Stimulated activated CD4-positive, alpha-beta T cell treated with anti-CD3 and anti-CD28 coated beads, Interleukin-1b, Interleukin-23, amount 100 ng/mL, for 48 hours (primary cell): ENCODE results near the gene LATS2.
"Not testable (repeated sequence)": the region's sequence is repeated elsewhere in the genome, so short reads cannot be mapped to it uniquely, and the experiment has no call there.

Experiments
- DNase-seq: peaks from one replicate; pipeline ENCODE4 v3.0.0-alpha.2; 2020

LATS2 gene

GRCh38 chr13:21075011-21075378 lies 13.6 kb upstream of the LATS2 start:
- peak; percentile 29 for DNase-seq

DNA sequence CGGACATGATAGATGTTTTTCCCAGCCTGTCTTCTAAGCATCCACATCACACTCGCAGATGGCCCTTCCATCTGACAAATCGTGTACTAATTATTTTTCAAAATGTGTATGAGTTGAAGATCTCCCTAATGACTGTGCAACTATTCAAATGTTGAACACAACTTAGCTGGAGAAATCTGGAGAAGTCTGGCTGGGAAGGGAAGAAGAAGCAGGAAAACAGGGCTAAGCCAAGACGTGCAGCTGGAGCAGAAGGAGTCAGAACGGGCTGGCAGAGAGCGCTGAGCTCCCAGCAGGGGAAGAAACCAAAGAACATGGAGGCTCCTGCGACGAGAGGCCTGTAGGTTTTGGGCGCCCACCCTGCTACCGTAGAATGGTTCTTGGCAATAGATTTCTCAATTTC lies 13.2 kb upstream of the LATS2 start:
- no peak for DNase-seq

DNA sequence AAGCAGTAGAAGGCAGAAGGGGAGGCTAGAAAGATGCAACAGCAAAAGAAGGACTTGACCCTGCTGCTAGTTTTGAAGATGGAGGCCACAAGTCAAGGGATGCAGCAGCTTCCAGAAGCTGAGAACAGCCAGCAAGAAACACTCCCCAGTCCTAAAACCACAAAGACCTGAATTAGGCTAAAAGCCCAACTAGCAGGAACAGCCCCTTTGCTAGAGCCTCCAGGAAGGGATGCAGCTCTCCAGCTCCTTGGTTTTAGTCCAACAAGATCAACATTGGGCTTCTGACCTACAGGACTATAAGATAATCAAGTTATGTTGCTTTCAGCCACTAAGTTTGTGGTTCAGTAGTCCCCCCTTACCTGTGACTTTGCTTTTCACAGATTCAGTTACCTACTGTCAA lies 10.5 kb upstream of the LATS2 start:
- DNase-seq: no peak

- no peak for DNase-seq
Measured at GRCh38 chr13:21071015-21071414, 9.6 kb upstream of the LATS2 start.

GRCh38 chr13:21069561-21070004 lies 8.2 kb upstream of the LATS2 start:
- no peak for DNase-seq

- DNase-seq: no peak
Measured at GRCh38 chr13:21067848-21068247, 6.5 kb upstream of the LATS2 start.

DNA sequence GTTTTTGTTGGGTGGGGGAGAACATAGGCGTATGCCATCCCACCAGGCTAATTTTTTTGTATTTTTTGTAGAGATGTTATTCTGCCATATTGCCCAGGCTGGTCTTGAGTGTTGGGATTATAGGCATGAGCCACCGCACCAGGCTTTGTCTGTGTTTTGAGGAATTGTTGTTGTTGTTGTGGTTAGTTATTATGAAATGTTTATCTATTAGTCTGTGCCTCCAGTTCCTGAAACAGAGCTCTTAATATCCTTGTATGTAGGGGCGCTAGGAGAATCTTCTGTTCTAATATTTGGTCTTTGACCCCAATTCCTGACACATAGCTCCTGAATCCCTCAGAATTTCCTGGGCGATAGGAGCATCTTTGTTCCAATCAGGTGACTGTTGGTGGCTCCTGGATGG lies 5.6 kb upstream of the LATS2 start:
- no peak for DNase-seq

DNA sequence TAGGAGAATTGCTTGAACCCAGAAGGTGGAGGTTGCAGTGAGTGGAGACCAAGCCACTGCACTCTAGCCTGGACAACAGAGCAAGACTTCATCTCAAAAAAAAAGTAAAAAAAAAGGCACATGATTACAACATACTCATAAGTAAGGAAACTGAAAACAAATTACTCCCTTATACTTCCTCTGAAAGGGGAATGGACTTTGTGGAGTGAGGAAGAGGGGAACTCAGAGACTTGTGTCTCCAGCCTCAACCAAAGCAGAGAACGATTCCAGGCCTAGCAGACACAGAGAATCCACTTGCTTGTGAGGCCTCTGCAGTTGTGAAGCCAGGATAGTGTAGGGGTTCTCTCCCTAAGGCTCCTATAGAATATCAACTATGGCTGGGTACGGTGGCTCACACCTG lies 4.3 kb upstream of the LATS2 start:
- DNase-seq: no peak

DNA sequence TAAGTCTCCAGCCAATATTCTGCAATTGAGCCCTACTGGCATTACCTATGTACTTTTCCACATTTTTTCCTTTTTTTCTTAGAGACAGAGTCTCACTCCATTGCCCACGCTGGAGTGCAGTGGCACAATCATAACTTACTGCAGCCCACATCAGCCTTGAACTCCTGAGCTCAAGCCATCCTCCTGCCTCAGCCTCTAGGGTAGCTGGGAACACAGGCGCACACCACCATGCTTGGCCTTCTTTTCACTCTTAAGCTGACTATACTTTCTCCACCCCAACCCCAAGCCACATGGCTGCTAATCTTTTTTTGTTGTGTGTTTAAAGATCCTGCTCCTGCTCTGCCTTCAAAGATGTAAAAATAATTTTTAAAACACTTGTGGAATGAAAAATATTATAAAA lies 1.6 kb upstream of the LATS2 start:
- no peak for DNase-seq

DNA sequence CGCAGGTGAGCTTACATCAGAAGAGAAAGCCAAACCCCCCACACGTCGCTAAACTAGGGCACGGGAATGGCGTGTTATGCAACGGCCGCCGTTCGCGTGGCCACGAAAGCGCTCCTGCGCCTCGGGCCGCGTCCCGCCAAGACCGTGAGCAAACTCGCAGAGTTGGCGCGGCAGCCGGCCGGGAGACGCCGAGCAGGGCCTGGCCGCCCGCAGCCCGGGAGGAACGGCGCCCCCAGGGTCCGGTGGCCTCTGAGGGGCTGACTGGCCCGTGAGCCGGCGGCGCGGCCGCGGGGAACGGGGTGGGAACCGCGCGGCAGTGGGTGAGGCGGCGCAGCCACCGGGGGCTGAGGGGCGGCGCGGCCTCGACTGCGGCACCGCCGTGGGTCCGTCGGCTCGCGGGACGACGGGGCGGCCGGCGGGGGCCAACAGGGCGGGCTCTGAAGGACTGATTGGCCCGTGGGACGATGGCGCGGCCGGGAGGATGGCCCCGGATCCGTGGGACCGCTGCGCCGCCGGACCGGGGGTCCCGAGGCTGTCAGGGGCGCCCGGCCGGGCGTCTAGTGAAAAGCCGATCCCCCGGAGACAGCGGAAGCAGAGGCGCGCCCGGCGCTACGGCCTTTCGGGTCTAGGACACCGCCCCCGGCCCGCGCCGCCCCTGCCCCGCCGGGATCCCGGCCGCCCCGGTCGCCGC lies 903 bp downstream of the LATS2 start:
- no peak for DNase-seq

DNA sequence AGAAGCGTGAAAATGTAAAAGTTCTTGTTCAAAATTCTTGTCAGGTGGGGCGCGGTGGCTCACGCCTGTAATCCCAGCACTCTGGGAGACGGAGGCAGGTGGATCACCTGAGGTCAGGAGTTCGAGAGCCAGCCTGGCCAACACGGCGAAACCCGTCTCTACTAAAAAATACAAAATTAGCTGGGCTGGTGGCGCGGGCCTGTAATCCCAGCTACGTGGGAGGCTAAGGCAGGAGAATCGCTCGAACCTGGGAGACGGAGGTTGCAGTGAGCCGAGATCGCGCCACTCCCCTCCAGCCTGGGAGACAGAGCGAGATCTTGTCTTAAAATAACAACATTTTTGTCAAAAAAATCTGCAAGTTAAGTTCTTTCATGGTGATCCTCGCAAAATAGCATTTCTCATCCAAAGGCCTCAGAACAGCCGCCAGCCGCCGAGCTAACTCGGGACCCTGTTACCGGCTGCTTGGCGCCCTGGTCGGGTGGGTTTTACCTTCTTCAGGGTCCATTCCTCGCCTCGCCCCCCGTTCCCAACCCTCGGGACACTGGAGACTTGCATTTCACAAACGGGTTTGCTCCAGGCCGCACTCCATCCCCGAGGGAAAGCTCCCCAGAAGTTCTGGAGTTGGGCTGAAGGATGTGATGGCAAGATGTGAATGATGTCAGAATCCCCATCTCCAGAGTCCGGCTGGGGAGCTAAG lies 1.6 kb downstream of the LATS2 start:
- no peak for DNase-seq

GRCh38 chr13:21058361-21058760 lies 3.0 kb downstream of the LATS2 start:
- DNase-seq: no peak

- no peak for DNase-seq
Measured at GRCh38 chr13:21055511-21056045, 5.8 kb downstream of the LATS2 start.

GRCh38 chr13:21055016-21055415 lies 6.4 kb downstream of the LATS2 start:
- DNase-seq: no peak

- DNase-seq: no peak
Measured at GRCh38 chr13:21054313-21054712, 7.1 kb downstream of the LATS2 start.

GRCh38 chr13:21053231-21053630 lies 8.2 kb downstream of the LATS2 start:
- no peak for DNase-seq

GRCh38 chr13:21051675-21052074 lies 9.7 kb downstream of the LATS2 start:
- DNase-seq: no peak

DNA sequence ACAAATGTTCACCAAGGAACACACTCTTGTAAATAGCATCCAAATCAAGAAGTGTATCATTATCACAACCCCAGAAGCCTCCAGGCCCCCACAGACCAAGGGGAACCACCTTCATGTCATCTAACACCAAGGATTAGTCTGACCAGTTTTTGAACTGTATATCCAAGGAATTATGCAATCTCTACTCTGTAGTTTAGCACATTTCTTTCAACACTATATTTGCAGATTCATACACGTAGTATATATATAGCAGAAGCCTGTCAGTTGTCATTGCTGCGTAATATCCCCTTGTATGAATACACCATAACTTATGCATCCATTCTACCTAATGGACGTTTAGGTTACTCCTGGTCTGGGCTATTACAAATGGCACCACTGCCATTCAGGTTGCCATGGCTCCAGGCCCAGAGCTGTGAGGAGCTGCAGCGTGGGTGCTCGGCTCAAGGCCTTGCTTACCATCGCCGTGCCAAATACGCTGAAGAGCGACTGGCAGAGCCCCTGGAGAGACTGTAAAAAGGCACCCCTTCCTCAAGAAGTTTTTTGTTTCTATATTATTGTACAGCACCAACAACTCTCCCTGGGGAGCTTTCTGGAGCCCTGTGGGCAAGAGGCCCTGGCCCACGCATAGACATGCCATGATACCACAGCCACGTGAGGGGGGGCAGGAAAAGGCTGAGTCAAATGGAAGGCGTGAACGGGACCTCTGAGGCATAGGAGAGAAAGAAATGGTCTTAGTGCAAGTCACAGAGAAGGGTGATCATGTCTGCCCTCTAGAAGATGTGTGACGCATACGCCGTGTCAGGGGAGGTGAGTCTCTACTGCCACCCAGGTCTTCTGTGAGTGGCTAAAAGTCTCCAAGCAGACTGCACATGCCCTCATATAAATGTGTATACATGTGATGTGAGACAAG lies 10.8 kb downstream of the LATS2 start:
- peak; percentile 13 for DNase-seq

- not testable (repeated sequence) for DNase-seq
Measured at GRCh38 chr13:21049731-21050130, 11.7 kb downstream of the LATS2 start.

DNA sequence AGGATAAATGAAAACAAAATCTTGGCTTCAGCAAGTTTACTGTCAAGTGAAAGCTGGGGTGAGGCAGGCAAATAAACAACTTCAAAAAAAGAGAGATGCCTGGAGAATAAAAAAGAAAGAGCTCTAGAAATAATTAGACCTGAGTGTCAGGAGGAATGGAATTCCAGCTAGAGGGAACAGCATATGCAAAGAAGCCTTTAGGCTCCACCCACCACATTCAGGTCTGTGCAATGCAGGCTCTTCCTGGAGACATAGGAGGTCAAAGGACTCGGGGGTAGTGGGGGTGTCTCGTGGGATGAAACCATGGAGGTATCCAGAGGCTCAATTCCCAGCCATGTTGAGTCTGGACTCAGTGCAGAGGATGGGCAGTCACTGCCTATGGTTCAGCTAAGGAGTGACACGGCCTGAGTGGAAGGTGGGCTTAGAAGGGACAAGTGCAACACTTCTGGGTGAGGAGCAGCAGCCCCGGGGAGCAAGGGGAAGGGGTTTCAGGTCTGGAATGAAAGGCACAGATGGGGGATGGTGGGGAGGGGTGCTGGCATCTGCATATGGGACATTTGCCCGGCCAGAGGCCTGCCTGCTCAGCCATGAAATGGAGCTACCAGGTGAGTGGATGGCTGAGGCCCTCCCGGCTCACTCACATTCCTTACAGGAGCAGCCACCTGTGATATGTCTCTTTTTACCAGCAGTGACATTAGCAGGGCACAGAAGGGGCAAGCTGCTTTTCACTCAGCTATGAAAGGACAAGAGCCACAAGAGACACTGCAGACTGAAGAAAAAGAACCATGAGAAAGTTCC lies 12.3 kb downstream of the LATS2 start:
- no peak for DNase-seq

DNA sequence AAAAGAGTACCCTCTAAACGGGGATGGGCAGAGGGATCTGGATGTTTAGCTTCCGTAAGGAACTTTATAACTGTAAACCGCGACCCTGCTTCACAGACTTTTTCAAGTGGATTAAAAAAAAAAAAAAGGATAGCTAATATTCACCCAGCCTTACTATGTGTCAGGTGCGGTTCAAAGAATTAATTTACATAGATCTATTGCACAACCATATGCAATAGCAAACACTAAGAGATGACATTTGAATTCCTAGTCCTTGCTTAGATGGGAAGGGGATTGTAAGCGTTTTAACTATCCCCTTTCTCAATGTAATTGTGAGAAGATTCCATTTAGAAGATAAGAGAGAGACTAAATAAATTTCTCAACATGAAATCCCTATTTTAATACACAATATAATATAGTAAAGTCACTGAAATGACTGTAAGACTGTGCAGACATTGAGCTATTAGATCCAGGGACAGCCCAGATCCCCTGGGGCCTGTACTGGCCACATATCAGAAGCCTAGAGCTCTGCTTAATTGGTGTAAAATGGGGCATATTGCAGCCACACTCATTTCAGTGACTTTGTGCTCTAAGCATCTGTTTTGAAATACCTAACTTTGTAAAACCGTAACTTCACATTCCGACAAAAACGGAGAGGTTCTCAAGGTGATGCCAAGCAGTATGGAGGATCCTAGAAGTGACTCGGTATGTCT lies 13.6 kb downstream of the LATS2 start:
- no peak for DNase-seq

DNA sequence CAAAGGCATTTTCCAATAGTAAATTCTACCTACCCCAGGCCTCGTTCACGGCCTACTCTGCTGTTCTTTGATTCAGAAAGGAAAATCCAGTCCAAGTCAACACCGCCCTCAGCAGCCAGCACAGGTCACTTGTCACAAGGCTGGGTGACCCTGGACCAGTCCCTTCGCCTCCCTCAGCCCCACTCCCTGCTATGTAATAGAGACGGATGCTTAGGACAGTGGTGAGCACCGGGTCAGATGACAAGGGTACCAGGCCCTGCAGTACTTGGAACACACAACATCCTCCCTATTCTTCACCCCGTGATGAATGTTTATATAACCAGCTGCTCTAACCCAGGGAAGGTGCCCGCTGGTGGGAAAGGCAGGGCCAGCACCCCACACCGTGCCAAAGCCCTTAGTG lies 14.3 kb downstream of the LATS2 start:
- no peak for DNase-seq
